HG02884 (cell line): Measurements from ENCODE around the gene PIGZ.

Experiments
- ATAC-seq: cut with Tn5 transposase; IDR thresholded peaks from one replicate; pipeline ENCODE4 v1.9.1; 2021; ENCODE audit warnings: mild to moderate bottlenecking, moderate library complexity; ENCODE audit not compliant: unreplicated experiment

PIGZ gene

DNA sequence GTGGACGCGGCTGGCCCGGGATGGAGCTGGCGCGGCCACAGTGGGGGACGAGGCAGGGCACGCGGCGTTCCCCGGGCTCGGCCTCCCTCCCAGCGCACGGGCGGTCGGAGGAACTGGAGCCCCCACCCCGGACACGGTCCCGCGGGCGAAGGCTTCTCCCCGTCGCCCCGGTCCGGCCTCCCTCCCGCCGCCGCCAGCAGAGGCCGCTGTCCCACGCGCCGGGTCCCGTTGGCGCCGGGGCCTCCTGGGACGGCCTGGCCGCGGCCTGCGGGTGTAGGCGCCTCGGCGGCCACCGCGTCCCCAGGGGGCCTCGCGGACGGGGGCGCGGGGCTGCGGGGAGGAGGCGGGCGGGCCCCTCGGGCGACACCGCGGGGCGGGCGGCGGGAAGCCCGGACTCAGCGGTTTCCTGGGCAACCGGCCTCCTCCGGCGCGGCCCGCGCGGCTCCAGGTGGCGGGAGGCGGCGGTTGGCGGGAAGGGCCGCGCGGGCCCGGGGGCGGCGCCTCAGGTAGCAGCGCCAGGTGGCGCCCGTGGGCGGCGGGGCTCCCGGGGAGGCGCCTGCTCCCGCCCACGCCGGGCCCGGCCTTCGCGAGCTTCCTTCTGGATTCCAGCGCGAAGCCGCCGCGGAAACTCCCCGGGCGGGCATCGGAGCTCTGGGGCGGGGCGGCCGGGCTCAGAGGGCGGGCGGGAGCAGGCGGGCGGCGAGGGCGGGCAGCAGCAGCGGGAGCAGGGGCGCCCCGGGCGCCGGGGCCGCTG is 34.2 kb upstream of the PIGZ start:
- ATAC-seq: peak; percentile 63

- ATAC-seq: no peak
These were observed 33.5 kb upstream of the PIGZ start for GRCh38 chr3:197001972-197002700.

GRCh38 chr3:197001106-197001971 is 32.7 kb upstream of the PIGZ start:
- ATAC-seq: no peak

DNA sequence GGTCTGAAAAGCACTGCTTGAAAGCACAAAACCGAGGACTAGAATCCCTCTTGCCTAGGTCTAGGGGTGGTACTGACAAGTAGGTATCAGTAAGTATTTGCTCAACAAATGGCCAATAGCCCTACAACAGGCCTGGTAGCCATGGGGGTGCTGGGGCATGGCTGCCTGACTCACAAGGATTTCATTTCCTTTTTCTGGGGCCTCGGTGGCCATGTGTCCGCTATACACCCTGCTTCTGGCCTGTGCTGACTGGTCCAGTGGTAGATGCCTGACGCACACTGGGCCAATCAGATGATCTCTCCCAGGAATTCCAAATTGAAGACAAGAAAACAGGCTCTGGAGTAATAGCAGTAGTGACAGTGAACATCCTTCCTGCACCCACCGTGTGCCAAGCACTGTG is 31.6 kb upstream of the PIGZ start:
- no peak for ATAC-seq

DNA sequence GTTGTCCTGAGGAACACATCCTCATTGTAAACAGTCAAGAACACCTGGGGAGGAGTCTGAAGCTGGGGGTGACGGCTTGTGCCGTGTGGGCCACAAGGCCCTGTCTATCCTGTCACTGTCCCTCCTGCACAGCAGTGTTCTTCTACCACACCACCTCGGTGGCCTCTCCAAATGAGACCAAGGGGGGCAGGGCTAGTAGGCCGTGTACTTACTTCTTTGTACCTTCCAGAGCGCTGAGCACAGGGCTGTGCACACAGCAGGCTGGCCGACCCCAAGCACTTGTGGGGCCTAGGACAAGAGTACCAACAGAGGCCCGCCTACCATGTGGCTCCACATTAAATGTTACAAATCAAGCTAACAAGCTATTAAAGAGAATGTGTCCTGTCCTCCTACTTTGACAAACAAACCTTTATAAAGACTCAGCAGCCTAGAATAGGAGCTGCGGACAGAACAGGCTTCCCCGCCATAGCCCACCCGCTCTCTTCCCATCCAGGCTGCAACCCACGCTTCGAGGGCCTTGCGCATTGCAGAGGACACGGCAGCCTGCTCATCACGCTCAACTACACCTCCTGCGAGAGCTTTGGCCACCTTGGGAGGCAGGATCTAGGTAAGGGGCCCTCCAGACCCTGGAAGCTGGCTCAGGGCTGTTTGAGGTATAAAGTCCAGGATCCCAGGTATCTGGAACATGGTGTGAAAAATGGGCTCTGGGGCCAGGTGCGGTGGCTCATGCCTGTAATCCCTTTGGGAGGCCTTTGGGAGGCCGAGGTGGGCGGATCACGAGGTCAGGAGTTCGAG is 30.5 kb upstream of the PIGZ start:
- no peak for ATAC-seq

GRCh38 chr3:196997311-196997710 is 28.7 kb upstream of the PIGZ start:
- ATAC-seq: no peak

DNA sequence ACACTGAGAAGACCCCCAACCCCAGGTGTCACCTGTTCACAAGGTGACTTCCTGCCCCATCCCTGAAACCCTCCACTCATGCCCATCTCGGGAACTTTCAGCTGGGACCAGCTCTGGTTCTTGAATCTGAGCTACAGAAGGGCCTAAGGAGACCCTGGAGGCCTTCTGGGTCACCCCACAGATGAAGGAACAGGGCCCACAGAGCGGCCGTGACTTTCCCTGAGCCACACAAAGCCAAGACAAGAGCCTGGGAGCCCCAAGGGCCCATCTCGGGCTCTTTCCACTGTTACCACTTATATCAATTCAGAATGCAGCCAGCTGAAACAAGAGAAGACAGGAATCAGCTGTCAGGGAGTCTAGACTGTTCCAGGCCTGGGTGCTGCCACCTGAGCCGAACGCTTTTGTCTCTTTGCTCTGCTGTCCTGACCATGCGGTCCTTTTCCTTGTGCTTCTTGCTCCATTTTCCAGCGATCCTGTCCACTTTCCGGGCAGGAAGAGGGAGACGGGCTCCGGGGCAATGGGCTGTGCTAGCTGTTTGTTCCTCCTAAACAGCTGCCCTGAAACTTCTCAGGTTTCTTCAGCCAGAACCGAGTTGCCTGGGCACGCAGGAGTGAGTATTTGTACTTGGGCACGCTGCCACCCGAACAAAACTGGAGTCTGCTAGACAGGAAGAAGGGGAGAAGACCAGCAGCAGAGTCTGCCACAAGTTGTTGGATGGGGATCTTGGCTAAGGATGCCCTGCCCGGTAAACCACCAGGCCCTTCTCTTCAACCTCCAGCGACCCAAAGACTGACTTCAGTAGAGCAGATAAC is 28.0 kb upstream of the PIGZ start:
- ATAC-seq: no peak

- no peak for ATAC-seq
These were observed 27.2 kb upstream of the PIGZ start for GRCh38 chr3:196995646-196996355.

- no peak for ATAC-seq
These were observed 26.4 kb upstream of the PIGZ start for GRCh38 chr3:196995027-196995426.

- no peak for ATAC-seq
These were observed 25.4 kb upstream of the PIGZ start for GRCh38 chr3:196994056-196994455.

GRCh38 chr3:196992461-196993065 is 23.9 kb upstream of the PIGZ start:
- no peak for ATAC-seq

- ATAC-seq: no peak
These were observed 23.2 kb upstream of the PIGZ start for GRCh38 chr3:196991581-196992460.

DNA sequence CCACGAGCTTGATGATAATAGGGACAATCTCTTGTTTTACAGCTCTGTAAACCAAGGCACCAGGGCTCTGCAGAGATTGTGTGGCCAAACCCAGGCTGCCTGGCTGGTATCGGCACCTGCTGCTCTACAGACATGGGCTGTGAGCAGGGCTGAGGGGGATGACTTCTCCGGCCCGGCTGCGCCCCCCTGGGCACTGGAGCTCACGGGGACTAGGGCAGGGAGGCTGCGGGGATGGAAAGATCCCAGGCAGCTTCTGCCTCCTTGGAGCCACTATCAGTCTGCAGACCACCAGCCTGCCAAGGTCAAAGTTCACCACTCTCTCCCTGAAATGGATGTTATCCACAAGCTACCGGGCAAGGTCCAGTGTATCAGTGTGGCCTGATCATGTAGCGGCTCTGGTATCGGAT is 22.0 kb upstream of the PIGZ start:
- no peak for ATAC-seq

DNA sequence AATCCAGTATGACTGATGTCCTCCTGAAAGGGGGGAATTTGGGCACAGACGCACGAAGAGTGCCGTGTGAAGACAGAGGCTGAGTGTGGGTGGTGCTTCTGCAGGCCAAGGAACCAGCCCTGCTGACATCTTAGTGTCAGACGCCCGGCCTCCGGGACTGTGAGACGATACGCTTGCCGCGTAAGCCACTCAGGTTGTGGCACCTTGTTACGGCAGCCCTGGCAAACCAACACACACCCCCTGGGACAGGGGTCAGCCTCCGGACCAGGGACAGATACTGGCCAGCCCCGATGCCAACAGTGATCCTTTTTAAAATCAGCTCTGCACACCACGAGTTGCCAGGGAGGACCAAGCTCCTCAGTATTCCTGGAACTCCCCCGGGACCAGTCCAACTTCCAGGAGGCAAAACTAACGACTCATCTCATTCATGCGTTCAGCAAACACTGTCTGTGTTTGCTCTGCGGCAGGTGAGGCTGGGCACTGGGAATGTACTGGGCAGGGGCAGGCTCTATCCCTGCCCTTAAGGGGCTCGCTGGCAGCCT is 21.2 kb upstream of the PIGZ start:
- ATAC-seq: no peak

GRCh38 chr3:196988241-196989029 is 19.8 kb upstream of the PIGZ start:
- no peak for ATAC-seq

- ATAC-seq: no peak
These were observed 18.4 kb upstream of the PIGZ start for GRCh38 chr3:196987022-196987421.
